Measurements from ENCODE around the gene FRG2. TPM values are rescaled to one million over a fixed set of nuclear protein-coding genes. Genes with fewer than 3 reads are reported as not detected.
A peak's percentile ranks its signal among the peaks of the same experiment; 100 is the strongest.
"Not testable (repeated sequence)": the region's sequence is repeated elsewhere in the genome, so short reads cannot be mapped to it uniquely, and the experiment has no call there.

FRG2 gene
- total RNA-seq, 2 donors from 2014 or later = not detected

GRCh38 chr4:190020790-190021717, 6.0 kb downstream of the FRG2 start:
- Histone ChIP-seq H3K27ac (no peak overlapping the region), H3K9me3 (no peaks in the 10 kb centered on the region), H3K4me3 (peak overlapping the region in 1 of 2 donors; percentile 21), H3K4me1 (peaks cover 0 to 25% of the 10 kb centered on the region in 2 donors), H3K36me3 (no peaks in the 10 kb centered on the region), H3K27me3 (peaks cover 0 to 19% of the 10 kb centered on the region in 2 donors)
- DNase-seq (ENCODE audit: low spot score) = no peak
- TF ChIP-seq CTCF (IDR thresholded peaks at IDR 0.05) = no peak

- peaks cover under 1 to 22% of the 10 kb centered on the region in 2 donors for H3K27me3 ChIP-seq
- not testable (repeated sequence) for H3K4me3 ChIP-seq
Measured at GRCh38 chr4:190019859-190020463, 7.1 kb downstream of the FRG2 start.

GRCh38 chr4:190019023-190019858, 7.8 kb downstream of the FRG2 start:
- peaks cover 0 to under 1% of the 10 kb centered on the region in 2 donors for H3K9me3 ChIP-seq
- no peak for DNase-seq (ENCODE audit: low spot score)
- peaks cover 0 to 36% of the 10 kb centered on the region in 2 donors for H3K4me1 ChIP-seq
- H3K27me3 ChIP-seq = peaks cover 8 to 22% of the 10 kb centered on the region in 2 donors
- no peak for TF ChIP-seq CTCF (IDR thresholded peaks at IDR 0.05)
- no peak overlapping the region for H3K4me3 ChIP-seq
- no peaks in the 10 kb centered on the region for H3K36me3 ChIP-seq
- H3K27ac ChIP-seq = no peak overlapping the region

More at GRCh38 chr4:190019859-190020463, 7.1 kb downstream of the FRG2 start:
- not testable (repeated sequence) for H3K36me3 ChIP-seq; H3K9me3 ChIP-seq; H3K27ac ChIP-seq; DNase-seq (ENCODE audit: low spot score)
- peaks cover 0 to 32% of the 10 kb centered on the region in 2 donors for H3K4me1 ChIP-seq

- Histone ChIP-seq H3K9me3 (peaks cover 0 to 6% of the 10 kb centered on the region in 2 donors), H3K27me3 (peaks cover 10 to 24% of the 10 kb centered on the region in 2 donors), H3K4me1 (peaks cover 0 to 36% of the 10 kb centered on the region in 2 donors), H3K4me3 (no peak overlapping the region), H3K27ac (no peak overlapping the region), H3K36me3 (no peaks in the 10 kb centered on the region)
- no peak for TF ChIP-seq CTCF (IDR thresholded peaks at IDR 0.05)
- no peak for DNase-seq (ENCODE audit: low spot score)
Measured at GRCh38 chr4:190018201-190018920, 8.7 kb downstream of the FRG2 start.

GRCh38 chr4:190017357-190018200, 9.5 kb downstream of the FRG2 start:
- no peak for DNase-seq (ENCODE audit: low spot score)
- H3K27ac ChIP-seq = no peak overlapping the region
- H3K36me3 ChIP-seq = no peaks in the 10 kb centered on the region
- peaks cover 10 to 24% of the 10 kb centered on the region in 2 donors for H3K27me3 ChIP-seq
- peak overlapping the region in 1 of 2 donors; percentile 9 for H3K4me3 ChIP-seq
- H3K9me3 ChIP-seq = peaks cover 0 to 6% of the 10 kb centered on the region in 2 donors
- peaks cover 0 to 33% of the 10 kb centered on the region in 2 donors for H3K4me1 ChIP-seq
- TF ChIP-seq CTCF (IDR thresholded peaks at IDR 0.05) = no peak

Data from right atrium auricular region (tissue), 2 donors.